NCI-H1930 (cell line): ENCODE results near the gene MOB3C.
"Not testable (repeated sequence)": the region's sequence is repeated elsewhere in the genome, so short reads cannot be mapped to it uniquely, and the experiment has no call there.

Experiments
- DNase-seq, 2 experiments: peaks; one replicate each; lab custom pipeline; 2025; lab: John Stamatoyannopoulos, UW

MOB3C gene

GRCh38 chr1:46616277-46617107 lies at the start of gene MOB3C:
Gene MOB3C (minus strand): TSS chr1:46616811. CDS start chr1:46613321, 3,490 bp downstream.
- no peak for DNase-seq

DNA sequence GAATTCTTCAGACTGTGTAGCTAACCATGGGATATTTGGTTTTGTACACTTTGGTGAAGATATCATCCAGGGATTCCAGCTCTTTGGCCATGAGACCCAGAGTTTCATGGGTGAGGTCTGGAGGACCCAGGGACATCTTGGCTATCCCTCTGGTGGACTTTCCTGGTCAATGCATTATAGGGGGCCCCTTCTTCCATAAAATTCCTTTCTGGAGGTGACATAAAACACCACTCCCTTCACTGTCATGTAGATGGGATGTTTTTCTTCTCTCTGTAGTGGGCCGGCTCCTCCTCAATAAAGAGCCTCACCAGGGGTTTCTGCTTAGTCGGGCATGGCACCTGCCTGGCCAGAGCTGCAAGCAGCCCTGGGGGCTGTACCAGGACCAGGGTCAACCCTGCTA lies 49.4 kb upstream of the MOB3C start:
- no peak for DNase-seq

DNA sequence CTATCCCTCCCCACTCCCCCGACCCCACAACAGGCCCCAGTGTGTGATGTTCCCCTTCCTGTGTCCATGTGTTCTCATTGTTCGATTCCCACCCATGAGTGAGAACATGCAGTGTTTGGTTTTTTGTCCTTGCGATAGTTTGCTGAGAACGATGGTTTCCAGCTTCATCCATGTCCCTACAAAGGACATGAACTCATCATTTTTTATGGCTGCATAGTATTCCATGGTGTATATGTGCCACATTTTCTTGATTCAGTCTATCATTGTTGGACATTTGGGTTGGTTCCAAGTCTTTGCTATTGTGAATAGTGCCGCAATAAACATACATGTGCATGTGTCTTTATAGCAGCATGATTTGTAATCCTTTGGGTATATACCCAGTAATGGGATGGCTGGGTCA lies 46.3 kb upstream of the MOB3C start:
- DNase-seq = not testable (repeated sequence)

DNA sequence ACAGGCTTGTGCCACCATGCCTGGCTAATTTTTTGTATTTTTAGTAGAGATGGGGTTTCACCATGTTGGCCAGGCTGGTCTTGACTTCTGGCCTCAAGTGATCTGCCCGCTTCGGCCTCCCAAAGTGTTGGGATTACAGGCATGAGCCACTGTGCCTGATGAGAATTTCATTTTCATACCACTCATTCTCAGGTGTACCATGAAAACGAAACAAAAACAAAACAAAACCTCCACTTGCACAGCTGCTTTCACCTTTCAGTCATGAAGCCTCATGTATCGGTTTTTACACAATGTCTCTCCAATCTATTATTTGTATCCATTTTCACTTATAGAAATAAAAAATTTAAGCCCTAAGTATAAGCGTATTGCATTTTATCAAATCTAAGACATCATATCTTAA lies 43.5 kb upstream of the MOB3C start:
- not testable (repeated sequence) for DNase-seq

DNA sequence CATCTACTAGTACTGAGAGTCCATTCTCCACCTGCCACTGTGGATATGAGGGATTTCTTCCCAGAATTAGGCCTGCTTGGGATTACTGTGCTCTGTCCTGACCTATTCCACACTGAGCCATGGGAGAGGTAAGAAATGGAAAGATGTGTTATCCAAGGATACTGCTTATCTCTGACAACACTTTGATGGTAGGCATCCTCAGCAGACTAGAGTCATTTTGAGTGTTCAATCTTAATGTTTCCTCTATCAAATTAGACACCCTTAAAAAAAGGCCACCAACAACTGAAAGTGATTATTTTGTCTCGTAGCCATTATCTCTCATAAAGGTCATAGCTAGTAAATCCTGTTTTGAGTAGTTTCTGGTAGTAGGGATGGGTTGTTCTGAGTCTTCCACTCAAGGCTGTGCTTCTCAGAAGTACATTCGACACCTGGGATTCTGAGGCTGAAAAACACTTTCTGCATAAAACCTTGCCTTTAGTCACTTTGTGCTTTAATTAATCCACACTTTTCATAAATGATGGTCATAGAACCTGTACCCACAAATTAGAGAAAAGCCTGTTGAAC lies 42.8 kb upstream of the MOB3C start:
- DNase-seq = no peak

DNA sequence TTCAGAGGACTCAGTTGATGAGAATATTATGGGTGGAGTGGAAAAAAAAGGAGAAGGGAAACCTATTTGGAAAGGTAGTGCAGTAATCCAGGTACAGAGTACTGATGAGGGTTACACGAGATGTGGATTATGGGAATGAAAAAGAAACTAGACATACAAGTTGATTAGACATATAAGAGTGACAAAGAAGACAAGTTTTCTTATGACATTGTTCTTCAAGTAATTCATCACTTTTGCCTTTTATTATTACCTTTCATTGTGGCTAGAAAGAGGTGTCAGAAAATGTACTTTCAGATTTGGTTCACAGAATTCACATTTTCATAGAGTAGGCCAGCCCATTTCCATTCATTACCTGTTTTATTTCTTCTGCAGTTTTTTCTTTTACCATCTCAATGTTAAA lies 41.2 kb upstream of the MOB3C start:
- no peak for DNase-seq

DNA sequence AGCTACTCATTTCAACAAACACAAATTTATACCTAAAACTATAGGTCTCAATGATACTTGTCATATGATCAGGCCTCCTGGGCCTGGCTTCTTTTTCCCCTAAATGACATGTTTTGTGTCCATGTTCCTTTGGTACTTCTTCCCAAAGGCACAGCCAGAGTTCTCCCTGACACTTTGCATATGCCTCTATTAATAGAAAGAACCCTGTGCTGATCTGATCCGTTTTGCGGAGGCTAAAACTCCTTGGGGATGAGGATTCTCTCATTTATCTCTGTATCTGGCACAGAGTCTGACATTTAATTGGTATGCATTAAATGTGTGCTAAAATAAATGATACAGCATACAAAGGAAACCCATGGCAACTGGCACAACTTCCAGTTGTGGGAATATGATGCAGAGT lies 40.0 kb upstream of the MOB3C start:
- DNase-seq = no peak

DNA sequence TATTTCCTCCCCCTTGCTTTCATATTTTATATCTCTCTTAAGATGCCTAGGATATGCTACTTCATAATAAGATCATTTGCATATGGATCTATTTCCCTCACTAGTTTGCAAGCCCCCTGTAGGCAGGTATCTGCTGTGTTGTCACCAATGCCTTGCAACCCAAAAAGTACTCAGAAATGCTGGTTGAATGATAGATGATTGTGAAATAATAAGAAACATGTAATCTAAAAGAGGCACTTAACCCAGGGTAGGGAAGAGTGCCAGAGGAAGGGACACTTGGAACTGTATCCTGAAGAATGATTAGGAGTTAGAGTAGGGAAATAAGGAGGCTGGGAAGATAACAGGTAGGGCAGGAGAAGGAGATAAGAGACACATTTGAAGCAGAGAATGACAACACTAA lies 39.2 kb upstream of the MOB3C start:
- no peak for DNase-seq

DNA sequence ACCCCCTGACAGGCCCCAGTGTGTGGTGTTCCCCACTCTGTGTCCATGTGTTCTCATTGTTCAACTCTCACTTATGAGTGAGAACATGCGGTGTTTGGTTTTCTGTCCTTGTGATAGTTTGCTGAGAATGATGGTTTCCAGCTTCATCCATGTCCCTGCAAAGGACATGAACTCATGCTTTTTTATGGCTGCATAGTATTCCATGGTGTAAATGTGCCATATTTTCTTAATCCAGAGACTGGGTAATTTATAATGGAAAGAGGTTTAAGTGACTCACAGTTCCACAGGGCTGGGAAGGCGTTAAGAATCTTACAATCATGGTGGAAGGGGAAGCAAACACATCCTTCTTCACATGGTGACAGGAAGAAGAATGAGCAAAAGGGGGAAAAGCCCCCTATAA lies 38.1 kb upstream of the MOB3C start:
- not testable (repeated sequence) for DNase-seq

DNA sequence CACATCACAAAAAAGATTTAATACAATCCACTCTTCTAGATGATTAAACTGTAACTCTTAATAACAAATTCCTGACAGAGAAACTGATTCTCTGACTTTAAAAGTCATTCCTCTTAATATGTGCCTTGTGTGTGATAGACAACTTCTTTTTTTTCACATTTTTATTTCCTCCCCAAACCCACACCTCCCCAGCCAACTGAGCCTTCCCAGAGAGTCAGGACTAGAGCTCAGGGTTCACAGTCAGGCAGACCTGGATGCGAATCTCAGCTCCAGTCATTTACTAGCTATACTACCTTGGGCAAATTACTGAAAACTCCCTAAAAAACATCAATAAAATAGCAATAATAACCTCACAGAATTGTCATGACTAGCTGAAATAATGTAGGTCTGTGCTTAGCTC lies 37.4 kb upstream of the MOB3C start:
- no peak for DNase-seq

- DNase-seq = no peak
Observed at GRCh38 chr1:46653405-46653958, 36.9 kb upstream of the MOB3C start.

GRCh38 chr1:46652321-46653100 lies 35.9 kb upstream of the MOB3C start:
- DNase-seq = no peak

GRCh38 chr1:46651152-46651551 lies 34.5 kb upstream of the MOB3C start:
- DNase-seq = not testable (repeated sequence)

- DNase-seq = no peak
Observed at GRCh38 chr1:46650491-46650890, 33.9 kb upstream of the MOB3C start.

DNA sequence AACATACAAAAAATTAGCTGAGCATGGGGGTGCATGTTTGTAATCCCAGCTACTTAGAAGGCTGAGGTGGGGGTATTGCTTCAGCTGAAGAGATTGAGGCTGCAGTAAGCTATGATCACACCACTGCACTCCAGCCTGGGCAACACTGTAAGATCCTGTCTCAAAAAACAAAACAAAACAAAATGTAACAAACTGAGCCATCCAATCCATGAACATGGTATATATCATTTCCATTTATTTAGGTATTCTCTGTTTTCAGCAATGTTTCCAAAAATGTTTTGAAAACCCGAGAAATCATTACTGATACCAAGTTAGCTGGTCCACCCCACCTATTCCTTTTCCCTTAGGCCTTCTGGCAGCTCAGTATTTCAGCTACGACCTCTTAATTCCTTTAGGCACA lies 33.2 kb upstream of the MOB3C start:
- no peak for DNase-seq

DNA sequence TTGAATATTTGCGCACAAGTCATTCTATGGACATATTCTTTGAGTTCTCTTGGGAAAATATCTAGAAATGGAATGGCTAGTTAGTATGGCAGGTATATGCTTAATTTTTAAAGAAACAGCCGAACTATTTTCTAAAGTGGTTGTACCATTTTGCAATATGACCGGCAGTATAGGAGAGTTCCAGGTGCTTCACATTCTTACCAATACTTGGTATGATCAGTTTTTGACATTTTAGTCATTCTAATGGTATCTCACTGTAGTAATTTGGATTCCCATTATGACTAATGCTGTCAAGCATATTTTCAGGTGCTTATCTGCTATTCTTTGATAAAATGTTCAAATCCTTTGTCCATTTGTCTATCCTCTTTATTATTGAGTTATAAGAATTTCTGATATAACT lies 31.0 kb upstream of the MOB3C start:
- no peak for DNase-seq

- DNase-seq = no peak
Observed at GRCh38 chr1:46646844-46647243, 30.2 kb upstream of the MOB3C start.

GRCh38 chr1:46646331-46646730 lies 29.7 kb upstream of the MOB3C start:
- no peak for DNase-seq

- no peak for DNase-seq
Observed at GRCh38 chr1:46645815-46646214, 29.2 kb upstream of the MOB3C start.

DNA sequence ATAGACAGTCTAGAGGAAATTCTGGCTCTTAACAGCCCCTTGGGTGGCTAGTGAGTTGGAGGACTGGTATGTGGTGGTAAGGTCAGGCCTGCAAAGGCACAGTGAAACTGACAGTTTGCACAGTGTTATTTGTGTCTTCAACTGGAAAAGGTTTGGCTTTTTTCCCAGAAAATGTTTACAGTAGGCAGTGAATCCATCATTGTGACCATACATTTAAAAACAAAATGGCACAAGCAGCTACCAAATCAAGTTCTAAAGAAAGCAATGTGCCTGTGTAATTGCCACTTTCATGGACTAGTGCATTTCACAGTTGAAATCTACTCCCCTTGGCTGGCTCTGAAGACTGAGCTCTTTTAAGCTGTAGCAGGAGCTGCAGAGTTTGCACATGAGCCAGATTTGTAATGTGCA lies 26.8 kb upstream of the MOB3C start:
- DNase-seq = peak; percentile 11 to 78

DNA sequence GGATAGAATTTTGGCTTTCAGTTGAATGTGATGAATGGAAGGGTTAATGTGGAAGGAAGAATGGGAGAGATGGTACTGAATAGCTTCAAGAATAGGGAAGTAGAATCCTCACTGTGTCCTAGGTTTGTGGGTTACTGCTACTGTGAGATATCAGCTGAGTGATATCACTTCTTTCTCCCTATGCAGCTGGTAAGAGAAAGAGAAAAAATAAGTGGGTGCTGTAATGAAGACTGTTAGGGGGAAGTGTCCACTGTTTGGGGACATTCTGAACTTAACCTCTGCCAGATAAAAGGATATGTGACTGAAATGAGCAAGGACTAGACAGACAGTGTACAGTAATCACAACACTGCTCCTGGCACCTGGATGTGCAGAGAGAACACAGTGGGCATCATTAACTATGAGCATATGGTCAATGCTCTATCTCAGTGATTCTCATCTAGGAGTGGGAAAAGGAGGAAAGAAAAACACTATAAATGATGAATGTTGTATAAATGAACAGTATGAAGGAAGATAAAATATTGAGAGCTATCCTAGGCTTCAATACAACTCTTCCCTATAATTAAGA lies 25.6 kb upstream of the MOB3C start:
- DNase-seq = no peak

- DNase-seq = no peak
Observed at GRCh38 chr1:46639547-46639946, 22.9 kb upstream of the MOB3C start.
